Measurements from ENCODE around the gene GTPBP10.

The GTPBP10 gene

DNA sequence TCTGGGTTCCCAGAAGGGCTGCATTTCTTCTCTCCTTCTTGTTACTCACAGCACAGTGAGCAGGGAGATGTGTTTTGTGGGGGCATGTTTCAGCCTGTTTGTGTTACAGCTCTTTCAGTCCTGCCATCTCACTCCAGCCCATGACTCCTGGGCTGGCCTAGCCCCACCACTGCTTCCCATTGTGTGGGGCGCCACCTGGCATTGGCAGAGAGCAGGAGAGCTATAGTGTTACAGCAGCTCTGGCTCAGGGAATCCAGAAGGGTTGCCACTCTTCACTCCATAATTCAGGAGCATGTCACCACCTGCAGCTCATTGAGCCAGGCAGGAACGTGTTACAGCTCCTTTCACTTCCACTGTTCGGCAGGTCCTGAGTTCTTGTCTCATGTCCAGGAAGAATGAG lies 86.7 kb downstream of the GTPBP10 start:
- no peak for DNase-seq
